Stimulated activated naive CD8-positive, alpha-beta T cell treated with anti-CD3 and anti-CD28 coated beads, Interleukin-15, amount 100 ng/mL, for 72 hours (primary cell): ENCODE results near the gene KRTAP9-9.
A peak's percentile ranks its signal among the peaks of the same experiment; 100 is the strongest.

Experiments used
- ATAC-seq: fragments of 150-1000 bp; cut with Tn5 transposase; 2 replicates; pipeline ENCODE4 v1.10.0; 2021; ENCODE audit warnings: mild to moderate bottlenecking, moderate library complexity
- DNase-seq, 2 donors: peaks; one replicate each; pipeline ENCODE4 v3.0.0; 2021 to 2022
- H3K27ac Mint-ChIP-seq, 2 donors: one replicate each; pipeline ENCODE4 v1.8.0; 2022; ENCODE audit warnings: mild to moderate bottlenecking in 2 of 2, mixed read lengths in 2 of 2, moderate library complexity in 2 of 2
- H3K27me3 Mint-ChIP-seq: one replicate; pipeline ENCODE4 v1.8.0; 2022; ENCODE audit warnings: mixed read lengths
- H3K4me1 Mint-ChIP-seq: one replicate; pipeline ENCODE4 v1.8.0; 2022; ENCODE audit warnings: mild to moderate bottlenecking, mixed read lengths
- H3K4me3 Mint-ChIP-seq, 2 donors: one replicate each; pipeline ENCODE4 v1.8.0; 2022; ENCODE audit warnings: mild to moderate bottlenecking in 2 of 2, mixed read lengths in 2 of 2, moderate library complexity in 1 of 2
- H3K9me3 Mint-ChIP-seq, 2 donors: one replicate each; pipeline ENCODE4 v1.8.0; 2022; ENCODE audit warnings: mixed read lengths in 2 of 2

The KRTAP9-9 gene

GRCh38 chr17:41296846-41297245 lies 41.7 kb downstream of the KRTAP9-9 start:
- DNase-seq = no peak
- Mint-ChIP-seq H3K4me3 (no peak overlapping the region), H3K27ac (no peak overlapping the region), H3K4me1 (peaks cover 9% of the 10 kb centered on the region), H3K9me3 (no peaks in the 10 kb centered on the region), H3K27me3 (no peaks in the 10 kb centered on the region)
- no peak for ATAC-seq

GRCh38 chr17:41298458-41299135 lies 43.4 kb downstream of the KRTAP9-9 start:
- Mint-ChIP-seq H3K9me3 (no peaks in the 10 kb centered on the region), H3K4me3 (no peak overlapping the region), H3K4me1 (peaks cover 15% of the 10 kb centered on the region)

DNA sequence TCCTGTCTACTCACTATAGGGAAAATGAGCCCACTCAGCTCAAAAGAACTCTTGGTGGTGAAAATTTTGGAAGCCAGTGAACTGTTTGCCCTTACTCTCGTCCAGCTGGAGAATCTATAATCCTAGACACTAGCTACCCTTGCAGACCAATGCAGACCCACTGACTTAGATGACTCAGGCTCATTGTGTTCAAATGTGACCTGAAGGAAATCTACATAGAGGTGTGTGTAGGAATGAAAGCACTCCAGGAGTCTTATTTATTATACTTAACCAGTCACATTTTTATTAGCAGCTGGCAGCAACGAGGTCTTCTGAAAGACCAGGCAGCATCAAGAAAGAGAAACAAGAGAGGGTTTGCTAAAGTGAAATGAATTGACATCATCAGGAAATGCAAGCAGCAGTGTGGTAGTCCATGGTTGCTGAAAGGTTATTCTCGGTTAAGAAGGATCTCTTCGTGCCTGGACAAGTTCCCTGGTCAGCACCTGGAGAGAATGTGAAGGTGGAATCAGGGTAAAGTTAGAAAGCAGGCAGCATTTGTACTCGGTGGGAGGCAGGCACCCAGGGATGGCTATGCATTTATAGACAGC lies 46.1 kb downstream of the KRTAP9-9 start:
- H3K9me3 Mint-ChIP-seq = no peaks in the 10 kb centered on the region
- no peak for ATAC-seq
- no peak for DNase-seq
- H3K4me3 Mint-ChIP-seq = no peak overlapping the region
- no peaks in the 10 kb centered on the region for H3K27me3 Mint-ChIP-seq
- peaks cover 15% of the 10 kb centered on the region for H3K4me1 Mint-ChIP-seq
- peak overlapping the region in 1 of 2 donors; percentile 57 for H3K27ac Mint-ChIP-seq

More at GRCh38 chr17:41298458-41299135, 43.4 kb downstream of the KRTAP9-9 start:
- ATAC-seq = no peak
- DNase-seq = no peak
- no peaks in the 10 kb centered on the region for H3K27me3 Mint-ChIP-seq
- H3K27ac Mint-ChIP-seq = no peak overlapping the region

DNA sequence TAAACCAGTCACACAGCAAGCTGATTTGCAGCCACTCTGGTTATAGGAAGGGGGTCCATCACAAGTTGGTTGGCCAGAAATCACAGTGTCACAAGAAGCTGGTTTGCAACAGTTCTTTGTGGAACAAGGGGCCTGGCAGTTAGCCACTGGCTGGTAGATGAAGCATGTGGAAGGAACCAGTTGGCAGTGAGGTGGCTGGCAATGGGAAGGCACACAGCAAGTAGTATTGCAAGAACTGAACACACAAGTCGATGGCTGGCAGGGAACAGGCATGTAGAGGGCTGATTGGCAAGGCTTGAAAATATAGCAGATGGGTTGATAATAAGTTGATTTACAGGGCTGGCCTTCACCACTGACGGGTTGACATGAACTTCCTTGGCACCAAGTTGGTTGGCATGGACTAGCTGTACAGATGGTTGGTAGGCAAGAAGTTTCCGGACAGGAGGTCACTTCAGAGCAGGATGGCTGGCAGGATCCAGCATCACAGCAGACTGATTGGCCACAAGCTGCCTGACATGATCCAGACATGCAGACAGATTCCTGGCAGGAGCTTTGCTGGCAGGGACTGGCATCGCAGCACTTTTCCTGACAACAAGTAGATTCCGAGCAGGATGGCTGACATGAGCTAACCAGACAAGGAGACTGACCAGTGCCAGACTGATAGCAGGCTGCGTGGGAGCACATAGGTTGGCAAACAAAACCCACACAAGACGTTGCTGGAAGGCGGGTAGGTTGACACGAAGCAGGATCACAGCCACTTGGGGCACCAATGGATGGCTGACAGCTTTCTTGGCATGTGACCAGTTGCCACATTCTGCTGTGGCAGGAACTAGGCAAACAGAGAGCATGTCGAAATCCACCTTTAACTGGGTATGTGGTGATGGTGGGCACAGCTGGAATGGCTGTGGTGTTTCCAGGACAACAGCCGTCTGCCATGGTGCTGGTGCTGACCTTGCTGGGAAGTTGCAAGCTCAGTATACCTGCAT lies 47.0 kb downstream of the KRTAP9-9 start, which contains the start of gene KRTAP29-1:
KRTAP29-1 (minus strand) TSS at position 936 of the 986 bp plus-strand sequence; CDS start at position 936, 0 bp downstream.
- no peak for ATAC-seq
- no peak within 1 kb of the TSS for H3K27ac Mint-ChIP-seq
- no peaks in the 10 kb centered on the region for H3K27me3 Mint-ChIP-seq
- H3K4me3 Mint-ChIP-seq = no peak within 1 kb of the TSS
- H3K4me1 Mint-ChIP-seq = peaks cover 19% of the 10 kb centered on the region
- no peak for DNase-seq
- H3K9me3 Mint-ChIP-seq = no peaks in the 10 kb centered on the region

GRCh38 chr17:41302981-41303380 lies 47.8 kb downstream of the KRTAP9-9 start:
- Mint-ChIP-seq H3K4me1 (peaks cover 26% of the 10 kb centered on the region), H3K27me3 (no peaks in the 10 kb centered on the region), H3K9me3 (no peaks in the 10 kb centered on the region), H3K4me3 (no peak overlapping the region), H3K27ac (no peak overlapping the region)
- ATAC-seq (no peak), DNase-seq (no peak)

GRCh38 chr17:41304091-41304490 lies 48.9 kb downstream of the KRTAP9-9 start:
- H3K27ac Mint-ChIP-seq = no peak overlapping the region
- no peaks in the 10 kb centered on the region for H3K9me3 Mint-ChIP-seq
- ATAC-seq (no peak), DNase-seq (no peak)
- peaks cover 37% of the 10 kb centered on the region for H3K4me1 Mint-ChIP-seq
- no peak overlapping the region for H3K4me3 Mint-ChIP-seq
- H3K27me3 Mint-ChIP-seq = no peaks in the 10 kb centered on the region
